COLO829 (cell line): ENCODE data around the gene TIMM22.

ENCODE experiments used
- DNase-seq: peaks from one replicate; pipeline ENCODE4 v3.0.0; 2012; ENCODE audit warnings: low spot score

The TIMM22 gene

GRCh38 chr17:1022278-1023024 lies 25.5 kb downstream of the TIMM22 start:
- no peak for DNase-seq

DNA sequence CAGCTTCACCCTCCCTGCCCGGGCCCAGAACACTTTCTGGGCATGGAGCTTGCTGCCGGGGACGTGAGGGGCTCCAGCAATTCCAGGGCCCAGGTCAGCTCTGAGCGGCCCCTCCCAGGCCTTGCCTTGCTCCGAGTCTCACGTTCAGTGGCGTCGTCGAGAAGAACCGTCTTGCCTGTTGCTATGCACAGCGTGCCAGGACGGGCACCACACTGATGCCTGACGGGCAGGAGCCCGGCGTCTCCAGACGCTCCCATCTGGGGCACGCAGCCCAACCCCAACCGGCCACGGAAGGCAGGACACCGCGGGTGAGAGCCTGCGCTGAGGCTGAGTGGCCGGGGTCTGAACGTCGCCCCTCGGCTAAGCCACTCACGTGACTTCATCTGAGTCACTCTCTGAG lies 27.1 kb downstream of the TIMM22 start:
- no peak for DNase-seq

- DNase-seq = no peak
Observed at GRCh38 chr17:1025733-1026598, 29.0 kb downstream of the TIMM22 start.

- DNase-seq = no peak
Observed at GRCh38 chr17:1026599-1026975, 29.7 kb downstream of the TIMM22 start.

DNA sequence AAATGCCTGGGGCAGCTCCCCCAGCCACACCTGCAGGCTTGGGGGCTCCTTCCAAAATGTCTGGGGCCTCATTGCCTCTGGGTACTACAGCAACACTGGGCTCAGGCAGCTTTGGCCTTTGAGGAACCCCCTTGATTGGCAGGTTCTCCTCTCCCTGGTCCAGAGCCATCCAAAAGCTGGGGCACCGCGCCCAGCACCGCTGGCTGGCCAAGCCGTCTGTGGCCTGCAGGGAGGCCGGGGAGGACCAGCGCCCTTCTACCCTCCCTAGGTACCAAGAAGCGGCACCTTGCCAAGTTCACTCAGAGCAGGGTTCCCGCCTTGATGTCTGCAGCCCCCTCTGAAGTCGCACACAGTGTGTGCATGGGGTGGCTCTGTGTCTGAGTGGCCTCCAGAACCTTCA lies 30.1 kb downstream of the TIMM22 start:
- DNase-seq = no peak

GRCh38 chr17:1029196-1029921 lies 32.4 kb downstream of the TIMM22 start:
- peak; percentile 66 for DNase-seq

DNA sequence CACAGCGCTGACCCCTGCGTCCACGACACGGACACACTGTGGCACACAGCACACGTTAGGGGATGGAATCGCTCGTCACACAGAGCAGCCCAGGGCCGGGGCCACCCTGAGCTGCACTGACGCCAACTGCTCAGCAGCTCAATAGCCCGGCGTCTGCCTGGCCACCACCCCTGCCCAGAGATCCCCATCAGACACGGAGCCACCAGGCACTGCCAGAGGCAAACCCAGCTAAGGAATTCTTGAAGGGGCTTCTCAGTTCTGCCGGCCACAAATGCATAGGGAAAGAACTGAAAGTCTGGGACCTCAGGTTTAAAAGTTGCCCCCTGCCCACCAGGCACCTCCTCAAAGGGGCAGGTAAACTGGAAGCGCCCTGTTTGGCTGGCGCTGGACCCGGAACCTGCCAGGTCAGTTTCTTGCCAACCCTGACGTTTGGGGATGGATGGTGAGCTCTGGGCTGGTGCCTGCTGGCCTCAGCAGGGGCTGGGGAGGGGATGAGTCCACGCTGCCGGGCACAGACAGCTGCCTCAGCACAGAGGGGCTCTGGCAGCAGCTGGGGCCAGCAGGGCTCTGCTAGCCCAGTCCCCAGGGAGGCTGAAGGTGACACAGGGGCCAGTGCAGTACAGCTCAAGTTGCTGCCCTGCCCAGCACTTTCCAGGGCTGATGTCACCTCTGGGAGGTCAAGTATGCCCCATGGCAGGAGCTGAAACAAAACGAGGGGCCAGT lies 33.2 kb downstream of the TIMM22 start:
- no peak for DNase-seq

GRCh38 chr17:1030684-1031532 lies 34.0 kb downstream of the TIMM22 start:
- peak; percentile 2 for DNase-seq

GRCh38 chr17:1031711-1032110 lies 34.8 kb downstream of the TIMM22 start:
- DNase-seq = peak; percentile 16

- no peak for DNase-seq
Observed at GRCh38 chr17:1032391-1032790, 35.5 kb downstream of the TIMM22 start.

- no peak for DNase-seq
Observed at GRCh38 chr17:1033503-1033902, 36.6 kb downstream of the TIMM22 start.

GRCh38 chr17:1034652-1035210 lies 37.8 kb downstream of the TIMM22 start:
- DNase-seq = no peak

- no peak for DNase-seq
Observed at GRCh38 chr17:1035546-1036170, 38.7 kb downstream of the TIMM22 start.

GRCh38 chr17:1036171-1036844 lies 39.4 kb downstream of the TIMM22 start:
- no peak for DNase-seq

DNA sequence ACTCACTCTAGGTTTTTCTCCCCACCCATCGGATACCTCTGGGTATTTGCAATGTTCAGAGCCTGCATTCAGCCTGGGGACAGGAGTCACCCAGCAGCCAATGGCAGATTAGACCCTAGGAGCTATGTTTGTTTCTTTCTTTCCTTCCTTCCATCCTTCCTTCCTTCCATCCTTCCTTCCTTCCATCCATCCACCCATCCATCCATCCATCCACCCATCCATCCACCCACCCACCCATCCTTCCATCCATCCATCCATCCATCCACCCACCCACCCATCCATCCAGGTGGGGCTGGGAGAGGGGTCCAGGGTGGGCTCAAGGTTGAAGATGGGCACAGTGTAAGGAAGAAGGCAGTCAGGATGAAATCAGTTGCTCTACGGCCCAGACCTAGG lies 39.9 kb downstream of the TIMM22 start:
- no peak for DNase-seq

GRCh38 chr17:1037238-1037879 lies 40.4 kb downstream of the TIMM22 start:
- DNase-seq = no peak

- DNase-seq = no peak
Observed at GRCh38 chr17:1038459-1039122, 41.7 kb downstream of the TIMM22 start.

- DNase-seq = no peak
Observed at GRCh38 chr17:1039123-1039507, 42.2 kb downstream of the TIMM22 start.
